ENCODE data around the gene ECSIT. TPM values are rescaled to one million over a fixed set of nuclear protein-coding genes. Genes with fewer than 3 reads are reported as not detected.

The ECSIT gene
- total RNA-seq, 1 donor from 2014 or later, result 32.1 TPM

GRCh38 chr19:11495481-11495880 lies 33.5 kb downstream of the ECSIT start:
- Mint-ChIP-seq H3K4me1 (no peaks in the 10 kb centered on the region), H3K27ac (no peak overlapping the region), H3K9me3 (no peaks in the 10 kb centered on the region), H3K36me3 (peaks cover 16% of the 10 kb centered on the region), H3K27me3 (ENCODE audit: low read depth) (no peaks in the 10 kb centered on the region), H3K4me3 (no peak overlapping the region)
- no peak for DNase-seq (ENCODE audit: low spot score in 2 of 2, unreplicated experiment in 2 of 2)
- TF ChIP-seq CTCF (IDR thresholded peaks at IDR 0.05; ENCODE audit: unreplicated experiment), result no peak

- DNase-seq (ENCODE audit: low spot score in 2 of 2, unreplicated experiment in 2 of 2), result no peak
- Mint-ChIP-seq H3K4me1 (no peaks in the 10 kb centered on the region), H3K27ac (no peak overlapping the region), H3K9me3 (no peaks in the 10 kb centered on the region), H3K4me3 (no peak overlapping the region), H3K27me3 (ENCODE audit: low read depth) (no peaks in the 10 kb centered on the region), H3K36me3 (peaks cover 14% of the 10 kb centered on the region)
- TF ChIP-seq CTCF (IDR thresholded peaks at IDR 0.05; ENCODE audit: unreplicated experiment), result no peak
Observed at GRCh38 chr19:11494634-11495285, 34.2 kb downstream of the ECSIT start.

- Mint-ChIP-seq H3K4me3 (no peak overlapping the region), H3K9me3 (no peaks in the 10 kb centered on the region), H3K36me3 (peaks cover 13% of the 10 kb centered on the region), H3K4me1 (no peaks in the 10 kb centered on the region), H3K27me3 (ENCODE audit: low read depth) (peaks cover under 1% of the 10 kb centered on the region), H3K27ac (no peak overlapping the region)
- no peak for DNase-seq (ENCODE audit: low spot score in 2 of 2, unreplicated experiment in 2 of 2)
- no peak for TF ChIP-seq CTCF (IDR thresholded peaks at IDR 0.05; ENCODE audit: unreplicated experiment)
Observed at GRCh38 chr19:11489378-11489777, 39.6 kb downstream of the ECSIT start.

- H3K9me3 Mint-ChIP-seq, result no peaks in the 10 kb centered on the region
- no peak for TF ChIP-seq CTCF (IDR thresholded peaks at IDR 0.05; ENCODE audit: unreplicated experiment)
- no peak for DNase-seq (ENCODE audit: low spot score in 2 of 2, unreplicated experiment in 2 of 2)
- H3K4me3 Mint-ChIP-seq, result no peak overlapping the region
- peaks cover 12% of the 10 kb centered on the region for H3K36me3 Mint-ChIP-seq
- H3K27ac Mint-ChIP-seq, result no peak overlapping the region
- peaks cover 2% of the 10 kb centered on the region for H3K4me1 Mint-ChIP-seq
- peaks cover 19% of the 10 kb centered on the region for H3K27me3 Mint-ChIP-seq (ENCODE audit: low read depth)
Observed at GRCh38 chr19:11486661-11487503, 42.1 kb downstream of the ECSIT start.

- TF ChIP-seq CTCF (IDR thresholded peaks at IDR 0.05; ENCODE audit: unreplicated experiment), result no peak
- Mint-ChIP-seq H3K4me3 (no peak overlapping the region), H3K36me3 (peaks cover 12% of the 10 kb centered on the region), H3K9me3 (no peaks in the 10 kb centered on the region), H3K27ac (no peak overlapping the region), H3K27me3 (ENCODE audit: low read depth) (peaks cover 29% of the 10 kb centered on the region), H3K4me1 (peaks cover 5% of the 10 kb centered on the region)
- DNase-seq (ENCODE audit: low spot score in 2 of 2, unreplicated experiment in 2 of 2), result no peak
Observed at GRCh38 chr19:11485245-11485837, 43.6 kb downstream of the ECSIT start.

Measured in mesothelial cell of epicardium (in vitro differentiated cells).